RWPE2 (cell line): ENCODE results near the gene CTNNA1.
A peak's percentile ranks its signal among the peaks of the same experiment; 100 is the strongest.
"Not testable (repeated sequence)": the region's sequence is repeated elsewhere in the genome, so short reads cannot be mapped to it uniquely, and the experiment has no call there.

Experiments used
- ATAC-seq: fragments of 200-7000 bp; cut with Tn5 transposase; 3 replicates; pipeline ENCODE4 v1.9.1; 2021; ENCODE audit warnings: low read depth
- DNase-seq: peaks from one replicate; pipeline ENCODE4 v3.0.0-alpha.2; 2020; ENCODE audit warnings: low spot score
- H3K27ac ChIP-seq: fragments of 450-650 bp; 2 replicates; pipeline ENCODE4 v1.5.1; 2017; ENCODE audit warnings: mild to moderate bottlenecking; ENCODE audit not compliant: poor library complexity, severe bottlenecking
- H3K27me3 ChIP-seq: fragments of 250-450 bp; sonication (Bioruptor Pico); 2 replicates; pipeline ENCODE4 v1.5.1; 2021; ENCODE audit warnings: mild to moderate bottlenecking, moderate library complexity; ENCODE audit not compliant: insufficient read depth, poor library complexity, severe bottlenecking
- H3K36me3 ChIP-seq: fragments of 250-450 bp; sonication (Bioruptor Pico); 2 replicates; pipeline ENCODE4 v1.5.1; 2020; ENCODE audit warnings: low read depth, mild to moderate bottlenecking, moderate library complexity
- H3K4me1 ChIP-seq: fragments of 250-450 bp; sonication (Bioruptor Pico); 2 replicates; pipeline ENCODE4 v1.5.1; 2021; ENCODE audit warnings: mild to moderate bottlenecking, moderate library complexity; ENCODE audit not compliant: insufficient read depth, poor library complexity, severe bottlenecking
- H3K4me3 ChIP-seq: fragments of 250-450 bp; sonication (Bioruptor Pico); 2 replicates; pipeline ENCODE4 v1.5.1; 2021; ENCODE audit warnings: mild to moderate bottlenecking, moderate library complexity; ENCODE audit not compliant: severe bottlenecking
- H3K9me3 ChIP-seq: fragments of 250-450 bp; sonication (Bioruptor Pico); 2 replicates; pipeline ENCODE4 v1.5.1; 2021; ENCODE audit warnings: mild to moderate bottlenecking, moderate library complexity; ENCODE audit not compliant: severe bottlenecking
- TF ChIP-seq, protein P1 (sequence below): fragments of 450-650 bp; IDR thresholded peaks from one replicate; pipeline ENCODE4 v1.5.1; 2017; ENCODE audit warnings: mild to moderate bottlenecking, moderate library complexity; ENCODE audit not compliant: poor library complexity, severe bottlenecking

CTNNA1 gene

GRCh38 chr5:138724470-138725146, 28.6 kb upstream of the CTNNA1 start:
- ATAC-seq = peak; percentile 9
- no peaks in the 10 kb centered on the region for H3K9me3 ChIP-seq
- no peaks in the 10 kb centered on the region for H3K36me3 ChIP-seq
- TF ChIP-seq, protein P1, sequence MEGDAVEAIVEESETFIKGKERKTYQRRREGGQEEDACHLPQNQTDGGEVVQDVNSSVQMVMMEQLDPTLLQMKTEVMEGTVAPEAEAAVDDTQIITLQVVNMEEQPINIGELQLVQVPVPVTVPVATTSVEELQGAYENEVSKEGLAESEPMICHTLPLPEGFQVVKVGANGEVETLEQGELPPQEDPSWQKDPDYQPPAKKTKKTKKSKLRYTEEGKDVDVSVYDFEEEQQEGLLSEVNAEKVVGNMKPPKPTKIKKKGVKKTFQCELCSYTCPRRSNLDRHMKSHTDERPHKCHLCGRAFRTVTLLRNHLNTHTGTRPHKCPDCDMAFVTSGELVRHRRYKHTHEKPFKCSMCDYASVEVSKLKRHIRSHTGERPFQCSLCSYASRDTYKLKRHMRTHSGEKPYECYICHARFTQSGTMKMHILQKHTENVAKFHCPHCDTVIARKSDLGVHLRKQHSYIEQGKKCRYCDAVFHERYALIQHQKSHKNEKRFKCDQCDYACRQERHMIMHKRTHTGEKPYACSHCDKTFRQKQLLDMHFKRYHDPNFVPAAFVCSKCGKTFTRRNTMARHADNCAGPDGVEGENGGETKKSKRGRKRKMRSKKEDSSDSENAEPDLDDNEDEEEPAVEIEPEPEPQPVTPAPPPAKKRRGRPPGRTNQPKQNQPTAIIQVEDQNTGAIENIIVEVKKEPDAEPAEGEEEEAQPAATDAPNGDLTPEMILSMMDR = no peak
- no peak for DNase-seq
- no peaks in the 10 kb centered on the region for H3K27me3 ChIP-seq
- peaks cover 16% of the 10 kb centered on the region for H3K4me1 ChIP-seq
- no peak overlapping the region for H3K4me3 ChIP-seq
- H3K27ac ChIP-seq = peak overlapping the region; percentile 54

- ATAC-seq = peak; percentile 94
- Histone ChIP-seq H3K27me3 (no peaks in the 10 kb centered on the region), H3K4me1 (peaks cover 16% of the 10 kb centered on the region), H3K27ac (peak overlapping the region; percentile 54), H3K36me3 (no peaks in the 10 kb centered on the region), H3K4me3 (no peak overlapping the region), H3K9me3 (no peaks in the 10 kb centered on the region)
- TF ChIP-seq, protein P1 = peak; percentile 85
- peak; percentile 93 for DNase-seq
Observed at GRCh38 chr5:138725153-138725817, 27.9 kb upstream of the CTNNA1 start.

DNA sequence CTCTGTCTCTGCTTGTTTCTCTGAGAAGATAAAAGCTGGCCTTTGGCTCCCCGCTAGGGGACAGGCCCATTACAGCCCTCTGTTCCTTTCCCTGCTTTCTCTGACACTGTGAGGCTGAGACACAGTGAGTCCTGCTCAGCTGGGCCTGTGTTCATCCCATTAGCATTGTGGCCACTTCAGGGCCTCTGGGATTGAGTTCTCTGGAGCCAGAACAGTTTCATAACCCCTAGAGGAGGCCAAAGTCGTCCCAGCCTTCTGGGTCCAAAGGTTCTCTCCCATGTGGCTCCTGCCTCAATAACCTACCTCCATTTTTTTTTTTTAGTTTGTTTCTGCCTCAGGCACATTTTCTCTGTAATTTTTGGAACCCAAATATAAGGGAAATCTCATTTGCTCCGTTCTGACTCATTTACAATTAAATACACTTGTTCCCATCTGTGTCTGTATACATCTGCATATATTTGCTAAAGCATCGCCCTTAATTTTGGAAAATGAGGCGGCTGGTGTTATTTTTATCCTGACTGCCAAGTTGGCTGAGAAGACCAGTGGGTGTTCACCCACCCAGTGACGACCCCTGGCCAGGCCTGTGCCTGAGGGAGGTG, 27.3 kb upstream of the CTNNA1 start:
- no peaks in the 10 kb centered on the region for H3K9me3 ChIP-seq
- ATAC-seq (peak; percentile 3; the same call in 2 of the 3 replicates), DNase-seq (no peak)
- peaks cover 16% of the 10 kb centered on the region for H3K4me1 ChIP-seq
- no peaks in the 10 kb centered on the region for H3K36me3 ChIP-seq
- peak overlapping the region; percentile 54 for H3K27ac ChIP-seq
- no peak overlapping the region for H3K4me3 ChIP-seq
- TF ChIP-seq, protein P1 = peak; percentile 6
- H3K27me3 ChIP-seq = no peaks in the 10 kb centered on the region

DNA sequence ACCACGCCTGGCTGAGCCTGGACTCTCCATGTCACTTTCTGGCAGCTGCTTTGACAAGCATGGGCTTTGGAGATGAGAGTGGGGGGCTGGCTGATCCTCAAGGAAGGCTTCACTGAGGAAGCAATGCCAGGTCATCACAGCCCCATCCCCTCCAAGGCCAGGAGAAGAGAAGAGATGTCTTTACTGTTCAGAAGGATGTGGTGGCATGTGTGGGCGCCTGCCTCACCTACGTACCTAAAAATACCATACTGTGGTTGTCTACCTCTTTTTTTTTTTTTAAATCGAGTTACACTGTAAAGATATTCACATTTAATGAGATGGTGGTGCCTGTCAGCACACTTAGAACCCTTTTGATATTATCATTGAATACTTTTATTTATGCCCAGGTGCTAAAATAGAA, 26.4 kb upstream of the CTNNA1 start:
- H3K4me3 ChIP-seq = no peak overlapping the region
- peaks cover 16% of the 10 kb centered on the region for H3K4me1 ChIP-seq
- no peaks in the 10 kb centered on the region for H3K27me3 ChIP-seq
- H3K9me3 ChIP-seq = no peaks in the 10 kb centered on the region
- H3K36me3 ChIP-seq = no peaks in the 10 kb centered on the region
- no peak for DNase-seq
- ATAC-seq = no peak
- no peak overlapping the region for H3K27ac ChIP-seq
- TF ChIP-seq, protein P1 = no peak

DNA sequence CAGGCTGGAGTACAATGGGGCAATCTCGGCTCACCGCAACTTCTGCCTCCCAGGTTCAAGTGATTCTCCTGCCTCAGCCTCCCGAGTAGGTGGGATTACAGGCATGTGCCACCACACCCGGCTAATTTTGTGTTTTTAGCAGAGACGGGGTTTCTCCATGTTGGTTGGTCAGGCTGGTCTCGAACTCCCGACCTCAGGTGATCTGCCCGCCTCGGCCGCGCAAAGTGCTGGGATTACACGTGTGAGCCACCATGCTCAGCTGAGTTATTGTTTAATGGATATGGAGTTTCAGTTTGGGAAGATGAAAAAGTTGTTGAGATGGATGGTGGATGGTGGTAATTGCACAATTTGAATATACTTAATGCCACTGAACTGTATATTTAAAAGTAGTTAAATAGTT, 22.7 kb upstream of the CTNNA1 start:
- H3K9me3 ChIP-seq, H3K27ac ChIP-seq, DNase-seq, ATAC-seq, H3K4me1 ChIP-seq, H3K27me3 ChIP-seq, H3K36me3 ChIP-seq, H3K4me3 ChIP-seq: not testable (repeated sequence)
